ENCODE data around the gene BAIAP2.

BAIAP2 gene

GRCh38 chr17:81090361-81091136 lies 55.6 kb downstream of the BAIAP2 start:
- peak; percentile 58 for DNase-seq (ENCODE audit: low spot score)

- no peak for DNase-seq (ENCODE audit: low spot score)
These were observed 56.2 kb downstream of the BAIAP2 start for GRCh38 chr17:81091154-81091553.

- no peak for DNase-seq (ENCODE audit: low spot score)
These were observed 57.0 kb downstream of the BAIAP2 start for GRCh38 chr17:81091774-81092517.

GRCh38 chr17:81092518-81093095 lies 57.7 kb downstream of the BAIAP2 start:
- no peak for DNase-seq (ENCODE audit: low spot score)

- DNase-seq (ENCODE audit: low spot score): no peak
These were observed 58.9 kb downstream of the BAIAP2 start for GRCh38 chr17:81093619-81094508.

GRCh38 chr17:81094509-81095382 lies 59.8 kb downstream of the BAIAP2 start:
- peak; percentile 53 for DNase-seq (ENCODE audit: low spot score)

GRCh38 chr17:81095383-81095762 lies 60.4 kb downstream of the BAIAP2 start:
- peak; percentile 30 for DNase-seq (ENCODE audit: low spot score)

GRCh38 chr17:81096741-81097133 lies 61.8 kb downstream of the BAIAP2 start:
- no peak for DNase-seq (ENCODE audit: low spot score)

- DNase-seq (ENCODE audit: low spot score): no peak
These were observed 62.4 kb downstream of the BAIAP2 start for GRCh38 chr17:81097134-81097942.

- no peak for DNase-seq (ENCODE audit: low spot score)
These were observed 63.0 kb downstream of the BAIAP2 start for GRCh38 chr17:81097943-81098308.

GRCh38 chr17:81099888-81100287 lies 64.9 kb downstream of the BAIAP2 start:
- no peak for DNase-seq (ENCODE audit: low spot score)

GRCh38 chr17:81100668-81101067 lies 65.7 kb downstream of the BAIAP2 start:
- DNase-seq (ENCODE audit: low spot score): no peak

GRCh38 chr17:81101614-81102306 lies 66.8 kb downstream of the BAIAP2 start:
- peak; percentile 93 for DNase-seq (ENCODE audit: low spot score)

GRCh38 chr17:81102352-81102751 lies 67.4 kb downstream of the BAIAP2 start:
- no peak for DNase-seq (ENCODE audit: low spot score)

- no peak for DNase-seq (ENCODE audit: low spot score)
These were observed 67.9 kb downstream of the BAIAP2 start for GRCh38 chr17:81102869-81103268.

- no peak for DNase-seq (ENCODE audit: low spot score)
These were observed 68.4 kb downstream of the BAIAP2 start for GRCh38 chr17:81103379-81103778.

GRCh38 chr17:81106716-81107115 lies 71.8 kb downstream of the BAIAP2 start:
- DNase-seq (ENCODE audit: low spot score): no peak

GRCh38 chr17:81108220-81108619 lies 73.3 kb downstream of the BAIAP2 start:
- DNase-seq (ENCODE audit: low spot score): no peak

GRCh38 chr17:81109957-81110356 lies 75.0 kb downstream of the BAIAP2 start:
- no peak for DNase-seq (ENCODE audit: low spot score)

All from NAMALWA (cell line).